AG09309 (cell line): ENCODE data around the gene BCL2L15.

Experiments used
- DNase-seq: peaks from one replicate; pipeline ENCODE4 v3.0.0-alpha.2; 2010; ENCODE audit warnings: low read depth
- H3K4me3 ChIP-seq: 2 replicates; pipeline ENCODE4 v1.5.1; 2011; ENCODE audit warnings: mild to moderate bottlenecking, low read depth, low read length, moderate library complexity; ENCODE audit not compliant: control insufficient read depth
- CTCF ChIP-seq: IDR thresholded peaks from 2 replicates; pipeline ENCODE4 v1.5.1; 2011; ENCODE audit warnings: mild to moderate bottlenecking, low read depth, low read length, inconsistent platforms; ENCODE audit not compliant: insufficient read depth, control insufficient read depth; ENCODE audit errors: missing control alignments

BCL2L15 gene

GRCh38 chr1:113887402-113888175 is at the start of gene BCL2L15:
Gene BCL2L15 (minus strand): TSS chr1:113887581. CDS start chr1:113887375, 206 bp downstream.
- H3K4me3 ChIP-seq = no peak within 1 kb of the TSS
- TF ChIP-seq CTCF = no peak
- no peak for DNase-seq

GRCh38 chr1:113937146-113937545 is 49.8 kb upstream of the BCL2L15 start:
- no peak for TF ChIP-seq CTCF
- no peak overlapping the region for H3K4me3 ChIP-seq
- no peak for DNase-seq

- no peak overlapping the region for H3K4me3 ChIP-seq
- no peak for DNase-seq
- TF ChIP-seq CTCF = no peak
Observed at GRCh38 chr1:113935970-113936369, 48.6 kb upstream of the BCL2L15 start.

- DNase-seq = no peak
- no peak for TF ChIP-seq CTCF
Observed at GRCh38 chr1:113935176-113935575, 47.8 kb upstream of the BCL2L15 start.

GRCh38 chr1:113934511-113935055 is 47.2 kb upstream of the BCL2L15 start:
- DNase-seq = no peak
- TF ChIP-seq CTCF = no peak
- H3K4me3 ChIP-seq = no peak overlapping the region

More at GRCh38 chr1:113935176-113935575, 47.8 kb upstream of the BCL2L15 start:
- H3K4me3 ChIP-seq = no peak overlapping the region

- TF ChIP-seq CTCF = no peak
- H3K4me3 ChIP-seq = no peak overlapping the region
- DNase-seq = no peak
Observed at GRCh38 chr1:113934006-113934405, 46.6 kb upstream of the BCL2L15 start.

- H3K4me3 ChIP-seq = no peak overlapping the region
- peak; percentile 58 for DNase-seq
- no peak for TF ChIP-seq CTCF
Observed at GRCh38 chr1:113931451-113931851, 44.1 kb upstream of the BCL2L15 start.
